Transverse colon (tissue), 4 donors: Measurements from ENCODE around the gene ZNF197. TPM values are rescaled to one million over a fixed set of nuclear protein-coding genes. Genes with fewer than 3 reads are reported as not detected.

Source experiments
- DNase-seq: peaks from one replicate; pipeline ENCODE4 v3.0.0-alpha.2; 2019
- H3K27ac ChIP-seq, 4 donors: fragments of 200-600 bp; sonication (generic); 2 replicates each; pipeline ENCODE4 v1.5.1; 2016 to 2018; ENCODE audit warnings: inconsistent platforms in 4 of 4
- H3K27me3 ChIP-seq: fragments of 200-600 bp; sonication (generic); 2 replicates; pipeline ENCODE4 v1.5.1; 2017; ENCODE audit warnings: inconsistent platforms
- H3K36me3 ChIP-seq, 4 donors: fragments of 200-600 bp; sonication (generic); 2 replicates each; pipeline ENCODE4 v1.5.1; 2017 to 2019; ENCODE audit warnings: inconsistent platforms in 4 of 4
- H3K4me1 ChIP-seq, 4 donors: fragments of 200-600 bp; sonication (generic); 2 replicates each; pipeline ENCODE4 v1.5.1; 2017 to 2020; ENCODE audit warnings: inconsistent platforms in 4 of 4
- H3K4me3 ChIP-seq, 4 donors: fragments of 200-600 bp; sonication (generic); 1 replicate in 1 of 4; 2 replicates in 3 of 4; pipeline versions ENCODE4 v1.5.1 to v1.6.1; 2017 to 2019; ENCODE audit warnings: inconsistent platforms in 4 of 4
- H3K9me3 ChIP-seq, 2 donors: fragments of 200-600 bp; sonication (generic); 2 replicates each; pipeline ENCODE4 v1.5.1; 2017 to 2019; ENCODE audit warnings: inconsistent platforms in 2 of 2
- CTCF ChIP-seq, 5 experiments: fragments of 200-600 bp in 3 of 5; fragments of 450-650 bp in 2 of 5; sonication (generic) in 3 of 5; IDR thresholded peaks; 1 replicate in 2 of 5; 2 replicates in 3 of 5; pipeline ENCODE4 v1.5.1; 2016 to 2017; ENCODE audit warnings: antibody characterized with exemption in 5 of 5, inconsistent platforms in 3 of 5, mild to moderate bottlenecking in 2 of 5, moderate library complexity in 1 of 5
- EP300 ChIP-seq: sonication (generic); formaldehyde crosslinking; IDR thresholded peaks from one replicate; pipeline ENCODE4 v1.6.1; 2017; ENCODE audit warnings: antibody characterized with exemption, low read depth
- POLR2A ChIP-seq: fragments of 450-650 bp; IDR thresholded peaks from one replicate; pipeline ENCODE4 v1.6.1; 2016; ENCODE audit warnings: antibody characterized with exemption, mild to moderate bottlenecking, moderate library complexity
- POLR2AphosphoS5 ChIP-seq, 3 donors: sonication (generic); formaldehyde crosslinking; IDR thresholded peaks; one replicate each; pipeline ENCODE4 v1.6.1; 2016; ENCODE audit warnings: antibody characterized with exemption in 3 of 3
- WGBS, 2 donors: methylation state at CpG; one replicate each; pipeline ENCODE4 v1.1.5; 2018; ENCODE audit warnings: low coverage in 1 of 2; 5-methylcytosine and 5-hydroxymethylcytosine counted together
- in situ Hi-C, 4 donors: fragments of 200-750 bp; cut with MboI; loops; one replicate each; pipeline versions ENCODE4 v1.15.0 to v1.15.1; 2017; ENCODE audit warnings: low sequenced_read_pairs in 3 of 4, low pct_ligation_motif_present in 1 of 4, low pct_unique_long_range_greater_than_20kb in 1 of 4
- intact Hi-C: fragments of 100-400 bp; cut with DNase I; formaldehyde crosslinking; loops from one replicate; pipeline ENCODE4 v1.15.1; 2023; ENCODE audit warnings: low total_unique reads
- total RNA-seq, 4 donors: library from RNA; depleted of rRNA; stranded (reverse); fragments of >200 nt; gene quantifications; one replicate each; pipeline ENCODE4 v1.1.0, GENCODE V29; 2016

The ZNF197 gene
- total RNA-seq, 4 donors from 2014 or later: 8.2 to 19.8 (median 12.4) TPM

GRCh38 chr3:44628716-44629115 is 3.9 kb downstream of the ZNF197 start:
- H3K36me3 ChIP-seq: peaks cover 0 to 38% (median 7%) of the 10 kb centered on the region in 4 donors
- H3K27me3 ChIP-seq: no peaks in the 10 kb centered on the region
- no peak overlapping the region for H3K4me3 ChIP-seq
- peaks cover 0 to 27% (median 15%) of the 10 kb centered on the region in 4 donors for H3K4me1 ChIP-seq
- in situ Hi-C loops: no loop called here
- no peak for DNase-seq
- TF ChIP-seq EP300 (no peak), CTCF (IDR thresholded peaks at IDR 0.05) (no peak), POLR2A (no peak), POLR2AphosphoS5 (IDR thresholded peaks at IDR 0.05) (no peak)
- intact Hi-C loops: no loop called here
- WGBS, 2 donors: 67 to 85% methylated on average over 1 to 2 of the region's 2 CpGs
- no peaks in the 10 kb centered on the region for H3K9me3 ChIP-seq
- H3K27ac ChIP-seq: no peak overlapping the region

- H3K4me3 ChIP-seq: no peak overlapping the region
- no peak for DNase-seq
- intact Hi-C loops (no loop called here), in situ Hi-C loops (no loop called here)
- no peak for TF ChIP-seq POLR2AphosphoS5 (IDR thresholded peaks at IDR 0.05)
- TF ChIP-seq POLR2A: no peak
- TF ChIP-seq CTCF (IDR thresholded peaks at IDR 0.05): no peak
- TF ChIP-seq EP300: no peak
- H3K27ac ChIP-seq: no peak overlapping the region
- peaks cover 0 to 69% (median 22%) of the 10 kb centered on the region in 4 donors for H3K36me3 ChIP-seq
- 98% methylated on average over 3 of the region's 3 CpGs; no CpG with 5 or more reads in 1 of the 2 donors for WGBS, 2 donors
- peaks cover 0 to 1% of the 10 kb centered on the region in 2 donors for H3K9me3 ChIP-seq
- H3K27me3 ChIP-seq: no peaks in the 10 kb centered on the region
- H3K4me1 ChIP-seq: peaks cover 0 to 5% (median 0%) of the 10 kb centered on the region in 4 donors
Measured at GRCh38 chr3:44632193-44632592, 7.4 kb downstream of the ZNF197 start.

GRCh38 chr3:44642337-44642736 is 17.5 kb downstream of the ZNF197 start:
- Histone ChIP-seq H3K4me3 (no peak overlapping the region), H3K36me3 (peaks cover 0 to 67% (median 34%) of the 10 kb centered on the region in 4 donors), H3K4me1 (no peaks in the 10 kb centered on the region), H3K27me3 (no peaks in the 10 kb centered on the region), H3K27ac (no peak overlapping the region), H3K9me3 (peaks cover 44 to 53% of the 10 kb centered on the region in 2 donors)
- intact Hi-C loops: no loop called here
- WGBS, 2 donors: 97 to 100% methylated on average over 3 to 4 of the region's 4 CpGs
- in situ Hi-C loops: no loop called here
- DNase-seq: no peak
- TF ChIP-seq EP300: no peak

GRCh38 chr3:44643024-44643423 is 18.2 kb downstream of the ZNF197 start:
- 83 to 89% methylated on average over 4 of the region's 4 CpGs for WGBS, 2 donors
- TF ChIP-seq POLR2A (no peak), CTCF (IDR thresholded peaks at IDR 0.05) (no peak), POLR2AphosphoS5 (IDR thresholded peaks at IDR 0.05) (no peak), EP300 (no peak)
- Histone ChIP-seq H3K36me3 (peaks cover 0 to 61% (median 31%) of the 10 kb centered on the region in 4 donors), H3K4me1 (peaks cover 0 to 1% (median 0%) of the 10 kb centered on the region in 4 donors), H3K4me3 (no peak overlapping the region), H3K27me3 (no peaks in the 10 kb centered on the region), H3K27ac (no peak overlapping the region), H3K9me3 (peaks cover 44 to 49% of the 10 kb centered on the region in 2 donors)
- intact Hi-C loops: no loop called here
- DNase-seq: no peak
- in situ Hi-C loops: no loop called here

- H3K4me1 ChIP-seq: peaks cover 0 to 13% (median 8%) of the 10 kb centered on the region in 4 donors
- no peak overlapping the region for H3K4me3 ChIP-seq
- peaks cover 0 to 34% (median 7%) of the 10 kb centered on the region in 4 donors for H3K36me3 ChIP-seq
- H3K27me3 ChIP-seq: no peaks in the 10 kb centered on the region
- peaks cover 19 to 23% of the 10 kb centered on the region in 2 donors for H3K9me3 ChIP-seq
- no peak overlapping the region for H3K27ac ChIP-seq
- in situ Hi-C loops (no loop called here), intact Hi-C loops (no loop called here)
- no peak for TF ChIP-seq EP300
- TF ChIP-seq POLR2AphosphoS5 (IDR thresholded peaks at IDR 0.05): no peak
- no peak for TF ChIP-seq CTCF (IDR thresholded peaks at IDR 0.05)
- no peak for TF ChIP-seq POLR2A
- WGBS, 2 donors: 79 to 100% methylated on average over 1 of the region's 1 CpG
- DNase-seq: no peak
Measured at GRCh38 chr3:44647771-44648170, 22.9 kb downstream of the ZNF197 start.
